ACC112 (cell line): Measurements from ENCODE around the gene TRIM25.

ENCODE experiments used
- H2AFZ ChIP-seq: fragments of 200-600 bp; sonication (generic); one replicate; pipeline ENCODE4 v1.6.0; 2017; ENCODE audit warnings: antibody characterized with exemption, low read length; ENCODE audit not compliant: unreplicated experiment
- H3K27ac ChIP-seq: fragments of 200-600 bp; sonication (generic); 2 replicates; pipeline ENCODE4 v1.5.1; 2014; ENCODE audit warnings: low read depth, mild to moderate bottlenecking, antibody characterized with exemption, low read length, moderate library complexity
- H3K27me3 ChIP-seq: fragments of 200-600 bp; sonication (generic); 2 replicates; pipeline ENCODE4 v1.6.1; 2014; ENCODE audit warnings: mild to moderate bottlenecking, antibody characterized with exemption, low read length, moderate library complexity, mixed read lengths; ENCODE audit not compliant: insufficient read depth
- H3K36me3 ChIP-seq: fragments of 200-600 bp; sonication (generic); 2 replicates; pipeline ENCODE4 v1.6.1; 2016; ENCODE audit warnings: mild to moderate bottlenecking, antibody characterized with exemption, low read length, moderate library complexity, mixed read lengths; ENCODE audit not compliant: insufficient read depth
- H3K4me1 ChIP-seq: fragments of 200-600 bp; sonication (generic); one replicate; pipeline ENCODE4 v1.6.1; 2016; ENCODE audit warnings: low read length, mixed read lengths; ENCODE audit not compliant: insufficient read depth, unreplicated experiment, control insufficient read depth
- H3K4me3 ChIP-seq: fragments of 200-600 bp; sonication (generic); 2 replicates; pipeline ENCODE4 v1.5.1; 2014; ENCODE audit warnings: mild to moderate bottlenecking, low read depth, low read length
- H3K79me2 ChIP-seq: fragments of 200-600 bp; sonication (generic); one replicate; pipeline ENCODE4 v1.6.0; 2016; ENCODE audit warnings: low read length; ENCODE audit not compliant: control insufficient read depth, unreplicated experiment, insufficient read depth

The TRIM25 gene

GRCh38 chr17:56884483-56885311 lies 29.2 kb downstream of the TRIM25 start:
- Histone ChIP-seq H3K27ac (no peak overlapping the region), H3K36me3 (peaks cover 35% of the 10 kb centered on the region), H2AFZ (no peak overlapping the region), H3K4me3 (no peak overlapping the region), H3K27me3 (no peaks in the 10 kb centered on the region), H3K4me1 (no peaks in the 10 kb centered on the region), H3K79me2 (no peaks in the 10 kb centered on the region)

GRCh38 chr17:56883616-56884015 lies 30.2 kb downstream of the TRIM25 start:
- no peak overlapping the region for H2AFZ ChIP-seq
- H3K27me3 ChIP-seq, result no peaks in the 10 kb centered on the region
- no peaks in the 10 kb centered on the region for H3K79me2 ChIP-seq
- peaks cover 24% of the 10 kb centered on the region for H3K36me3 ChIP-seq
- no peak overlapping the region for H3K27ac ChIP-seq
- H3K4me3 ChIP-seq, result no peak overlapping the region
- no peaks in the 10 kb centered on the region for H3K4me1 ChIP-seq

GRCh38 chr17:56881685-56882295 lies 32.1 kb downstream of the TRIM25 start:
- Histone ChIP-seq H3K27ac (no peak overlapping the region), H2AFZ (no peak overlapping the region), H3K4me1 (no peaks in the 10 kb centered on the region), H3K79me2 (no peaks in the 10 kb centered on the region), H3K27me3 (no peaks in the 10 kb centered on the region), H3K4me3 (no peak overlapping the region), H3K36me3 (peaks cover 7% of the 10 kb centered on the region; the same call in 1 of the 2 replicates)

GRCh38 chr17:56880571-56880970 lies 33.3 kb downstream of the TRIM25 start:
- Histone ChIP-seq H3K4me3 (no peak overlapping the region), H3K79me2 (no peaks in the 10 kb centered on the region), H3K27me3 (no peaks in the 10 kb centered on the region), H3K36me3 (no peaks in the 10 kb centered on the region), H3K4me1 (no peaks in the 10 kb centered on the region), H2AFZ (no peak overlapping the region), H3K27ac (no peak overlapping the region)

- no peak overlapping the region for H2AFZ ChIP-seq
- no peaks in the 10 kb centered on the region for H3K4me1 ChIP-seq
- H3K27ac ChIP-seq, result no peak overlapping the region
- no peak overlapping the region for H3K4me3 ChIP-seq
- H3K27me3 ChIP-seq, result no peaks in the 10 kb centered on the region
- no peaks in the 10 kb centered on the region for H3K36me3 ChIP-seq
- no peaks in the 10 kb centered on the region for H3K79me2 ChIP-seq
These were observed 33.7 kb downstream of the TRIM25 start for GRCh38 chr17:56880133-56880532.

GRCh38 chr17:56879280-56879679 lies 34.6 kb downstream of the TRIM25 start:
- Histone ChIP-seq H3K27ac (no peak overlapping the region), H3K36me3 (no peaks in the 10 kb centered on the region), H3K27me3 (no peaks in the 10 kb centered on the region), H3K4me1 (no peaks in the 10 kb centered on the region), H2AFZ (no peak overlapping the region), H3K79me2 (no peaks in the 10 kb centered on the region), H3K4me3 (no peak overlapping the region)

- no peak overlapping the region for H3K27ac ChIP-seq
- no peak overlapping the region for H2AFZ ChIP-seq
- no peak overlapping the region for H3K4me3 ChIP-seq
- no peaks in the 10 kb centered on the region for H3K4me1 ChIP-seq
- no peaks in the 10 kb centered on the region for H3K79me2 ChIP-seq
- no peaks in the 10 kb centered on the region for H3K27me3 ChIP-seq
- no peaks in the 10 kb centered on the region for H3K36me3 ChIP-seq
These were observed 37.1 kb downstream of the TRIM25 start for GRCh38 chr17:56876766-56877179.

- Histone ChIP-seq H3K36me3 (no peaks in the 10 kb centered on the region), H3K27me3 (no peaks in the 10 kb centered on the region), H3K27ac (no peak overlapping the region), H3K79me2 (no peaks in the 10 kb centered on the region), H2AFZ (no peak overlapping the region), H3K4me1 (peaks cover 5% of the 10 kb centered on the region), H3K4me3 (no peak overlapping the region)
These were observed 43.7 kb downstream of the TRIM25 start for GRCh38 chr17:56870081-56870651.

- Histone ChIP-seq H3K36me3 (no peaks in the 10 kb centered on the region), H3K4me3 (no peak overlapping the region), H3K79me2 (no peaks in the 10 kb centered on the region), H2AFZ (no peak overlapping the region), H3K27me3 (no peaks in the 10 kb centered on the region), H3K4me1 (peaks cover 5% of the 10 kb centered on the region), H3K27ac (no peak overlapping the region)
These were observed 45.1 kb downstream of the TRIM25 start for GRCh38 chr17:56868716-56869115.

- H3K36me3 ChIP-seq, result no peaks in the 10 kb centered on the region
- H3K27me3 ChIP-seq, result no peaks in the 10 kb centered on the region
- H2AFZ ChIP-seq, result no peak overlapping the region
- H3K79me2 ChIP-seq, result no peaks in the 10 kb centered on the region
- H3K27ac ChIP-seq, result peak overlapping the region; percentile 32; the same call in 1 of the 2 replicates
- H3K4me1 ChIP-seq, result peaks cover 5% of the 10 kb centered on the region
- no peak overlapping the region for H3K4me3 ChIP-seq
These were observed 45.9 kb downstream of the TRIM25 start for GRCh38 chr17:56867948-56868376.
